Lung (tissue), 12 donors: ENCODE measurements around the gene NIPAL3. TPM values are rescaled to one million over a fixed set of nuclear protein-coding genes. Genes with fewer than 3 reads are reported as not detected.

Source experiments
- ATAC-seq: fragments of 200-7000 bp; cut with Tn5 transposase; one replicate; pipeline ENCODE4 v1.9.1; 2020; ENCODE audit warnings: moderate number of reproducible peaks; ENCODE audit not compliant: insufficient read depth, low FRiP score
- DNase-seq, 3 donors: peaks; one replicate each; pipeline ENCODE4 v3.0.0-alpha.2; 2013 to 2017
- H3K27ac ChIP-seq, 2 donors: one replicate each; pipeline ENCODE4 v1.5.1; 2013; ENCODE audit warnings: mild to moderate bottlenecking in 2 of 2, moderate library complexity in 2 of 2, control low read depth in 1 of 2, inconsistent platforms in 1 of 2, low read depth in 1 of 2, low read length in 1 of 2
- H3K27me3 ChIP-seq, 3 donors: one replicate each; pipeline ENCODE4 v1.5.1; 2013; ENCODE audit warnings: low read length in 2 of 3; ENCODE audit not compliant: control insufficient read depth in 3 of 3, insufficient read depth in 3 of 3
- H3K36me3 ChIP-seq, 4 donors: one replicate each; pipeline ENCODE4 v1.5.1; 2013; ENCODE audit warnings: low read length in 4 of 4, mild to moderate bottlenecking in 1 of 4, moderate library complexity in 1 of 4; ENCODE audit not compliant: control insufficient read depth in 4 of 4, insufficient read depth in 4 of 4
- H3K4me1 ChIP-seq, 5 donors: one replicate each; pipeline ENCODE4 v1.5.1; 2013; ENCODE audit warnings: low read length in 5 of 5, mild to moderate bottlenecking in 2 of 5, moderate library complexity in 1 of 5; ENCODE audit not compliant: control insufficient read depth in 5 of 5, insufficient read depth in 5 of 5
- H3K4me3 ChIP-seq: one replicate; pipeline ENCODE4 v1.5.1; 2013; ENCODE audit warnings: mild to moderate bottlenecking, control low read depth, moderate library complexity
- H3K9ac ChIP-seq, 2 donors: one replicate each; pipeline ENCODE4 v1.5.1; 2013; ENCODE audit warnings: low read length in 2 of 2, control low read depth in 1 of 2; ENCODE audit not compliant: insufficient read depth in 1 of 2
- H3K9me3 ChIP-seq, 4 donors: one replicate each; pipeline ENCODE4 v1.5.1; 2013; ENCODE audit warnings: low read length in 3 of 4, mild to moderate bottlenecking in 1 of 4, moderate library complexity in 1 of 4; ENCODE audit not compliant: control insufficient read depth in 4 of 4, insufficient read depth in 3 of 4
- WGBS, 2 donors: extraction: QIAGEN DNeasy Blood & Tissue Kit; methylation state at CpG; one replicate each; pipeline ENCODE4 v1.1.7; 2013; 5-methylcytosine and 5-hydroxymethylcytosine counted together
- polyA plus RNA-seq, 2 donors: library from polyadenylated mRNA; stranded (reverse); fragments of 200-250 nt; gene quantifications; one replicate each; pipeline ENCODE4 v1.2.1, GENCODE V29; 2013
- total RNA-seq, 2 donors: library from RNA; depleted of rRNA in 1 of 2; stranded (reverse); fragments of >200 nt in 1 of 2; gene quantifications; one replicate each; pipeline ENCODE4 v1.2.1, GENCODE V29; 2014 to 2021
- TF ChIP-seq, protein P1 (sequence below): IDR thresholded peaks from 2 replicates; pipeline ENCODE4 v1.5.1; 2012; ENCODE audit warnings: mild to moderate bottlenecking; ENCODE audit errors: control extremely low read depth, extremely low read depth
- donor health status: control.
- donor health status: control.
- donor health status: Bipolar disorder and iron deficiency.
- donor health status: healthy.
- donor health status: DM: yes; HTN: yes; CAD: no.

Gene NIPAL3
- total and polyA plus RNA-seq, 4 donors, result 11.9 to 31.8 (median 19.8) TPM

DNA sequence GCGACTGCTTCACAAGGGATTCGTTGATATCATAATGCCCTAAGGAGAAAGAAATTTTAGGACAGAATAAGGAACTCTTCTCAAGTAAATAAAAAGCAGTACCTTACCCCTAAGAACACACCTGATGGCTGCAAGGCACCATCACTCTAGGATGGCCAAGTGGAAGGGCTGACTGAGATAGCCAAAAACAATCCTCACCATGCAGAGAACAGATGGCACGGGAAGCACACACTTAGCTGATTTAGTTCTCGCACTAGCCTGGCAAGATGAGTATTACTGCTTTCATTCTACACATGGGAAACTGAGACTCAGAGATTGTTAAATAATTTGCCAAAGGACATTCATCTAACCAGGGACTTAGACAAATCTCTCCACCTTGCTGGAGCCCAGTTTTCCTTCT is 45.8 kb upstream of the NIPAL3 start:
- Histone ChIP-seq H3K27me3 (no peaks in the 10 kb centered on the region), H3K36me3 (peaks cover 0 to 2% (median 0%) of the 10 kb centered on the region in 4 donors), H3K4me3 (no peak overlapping the region), H3K27ac (no peak overlapping the region), H3K9me3 (no peaks in the 10 kb centered on the region), H3K4me1 (peaks cover 0 to 7% (median 0%) of the 10 kb centered on the region in 5 donors), H3K9ac (no peak overlapping the region)
- DNase-seq (no peak), ATAC-seq (no peak)
- TF ChIP-seq, protein P1, sequence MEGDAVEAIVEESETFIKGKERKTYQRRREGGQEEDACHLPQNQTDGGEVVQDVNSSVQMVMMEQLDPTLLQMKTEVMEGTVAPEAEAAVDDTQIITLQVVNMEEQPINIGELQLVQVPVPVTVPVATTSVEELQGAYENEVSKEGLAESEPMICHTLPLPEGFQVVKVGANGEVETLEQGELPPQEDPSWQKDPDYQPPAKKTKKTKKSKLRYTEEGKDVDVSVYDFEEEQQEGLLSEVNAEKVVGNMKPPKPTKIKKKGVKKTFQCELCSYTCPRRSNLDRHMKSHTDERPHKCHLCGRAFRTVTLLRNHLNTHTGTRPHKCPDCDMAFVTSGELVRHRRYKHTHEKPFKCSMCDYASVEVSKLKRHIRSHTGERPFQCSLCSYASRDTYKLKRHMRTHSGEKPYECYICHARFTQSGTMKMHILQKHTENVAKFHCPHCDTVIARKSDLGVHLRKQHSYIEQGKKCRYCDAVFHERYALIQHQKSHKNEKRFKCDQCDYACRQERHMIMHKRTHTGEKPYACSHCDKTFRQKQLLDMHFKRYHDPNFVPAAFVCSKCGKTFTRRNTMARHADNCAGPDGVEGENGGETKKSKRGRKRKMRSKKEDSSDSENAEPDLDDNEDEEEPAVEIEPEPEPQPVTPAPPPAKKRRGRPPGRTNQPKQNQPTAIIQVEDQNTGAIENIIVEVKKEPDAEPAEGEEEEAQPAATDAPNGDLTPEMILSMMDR, result no peak
- WGBS, 2 donors, result 94 to 99% methylated on average over 4 of the region's 4 CpGs

DNA sequence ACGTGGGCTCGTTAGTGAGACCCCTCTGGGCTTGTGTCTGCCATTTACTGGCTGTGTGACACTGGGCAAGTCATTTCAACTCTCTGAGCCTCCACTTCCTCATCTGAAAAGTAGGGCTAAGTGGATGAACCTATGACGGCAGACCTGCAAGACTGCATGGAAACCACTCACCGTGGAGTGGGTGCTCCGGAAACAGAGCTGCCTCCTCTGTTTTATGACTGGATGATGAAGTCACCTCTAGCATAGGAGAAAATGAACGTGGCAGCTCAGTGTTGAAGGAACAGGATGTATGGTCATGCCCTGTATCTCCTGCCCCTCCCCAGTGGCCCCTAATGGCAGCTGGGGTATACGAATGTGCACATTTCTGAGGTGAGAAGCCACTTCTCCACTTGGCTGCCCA is 42.6 kb upstream of the NIPAL3 start:
- Histone ChIP-seq H3K27me3 (no peaks in the 10 kb centered on the region), H3K36me3 (peaks cover 0 to 2% (median 0%) of the 10 kb centered on the region in 4 donors), H3K4me1 (peaks cover 0 to 1% (median 0%) of the 10 kb centered on the region in 5 donors), H3K9ac (no peak overlapping the region), H3K27ac (no peak overlapping the region), H3K9me3 (no peaks in the 10 kb centered on the region), H3K4me3 (no peak overlapping the region)
- DNase-seq, result no peak
- 67 to 81% methylated on average over 7 of the region's 7 CpGs for WGBS, 2 donors
- no peak for ATAC-seq
- TF ChIP-seq, protein P1, result no peak

DNA sequence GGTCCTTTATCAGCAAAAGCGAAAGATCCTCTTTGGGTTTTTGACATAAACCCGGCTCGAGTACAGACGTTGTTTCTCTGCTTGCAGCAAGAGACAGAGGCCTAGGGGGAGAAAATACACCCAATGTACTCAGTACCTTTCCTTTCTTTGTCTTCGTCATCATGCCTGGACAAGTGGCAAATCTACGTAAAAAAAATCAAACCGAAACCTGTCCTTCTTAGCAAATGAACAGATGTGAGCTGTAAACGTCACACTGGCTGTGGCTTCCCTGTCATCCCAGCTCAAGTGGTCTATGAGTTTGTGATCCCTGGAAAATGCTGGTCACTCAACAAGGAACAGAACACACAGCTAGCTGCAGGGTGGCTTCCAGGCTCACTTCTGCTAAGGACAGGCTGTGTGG is 41.9 kb upstream of the NIPAL3 start:
- TF ChIP-seq, protein P1, result no peak
- Histone ChIP-seq H3K27ac (no peak overlapping the region), H3K4me1 (peaks cover 0 to 1% (median 0%) of the 10 kb centered on the region in 5 donors), H3K4me3 (no peak overlapping the region), H3K36me3 (peaks cover 0 to 2% (median 0%) of the 10 kb centered on the region in 4 donors), H3K27me3 (no peaks in the 10 kb centered on the region), H3K9ac (no peak overlapping the region), H3K9me3 (no peaks in the 10 kb centered on the region)
- WGBS, 2 donors, result 89 to 92% methylated on average over 8 of the region's 8 CpGs
- DNase-seq (no peak), ATAC-seq (no peak)
